ENCODE measurements around the gene RCC2.

Gene RCC2

DNA sequence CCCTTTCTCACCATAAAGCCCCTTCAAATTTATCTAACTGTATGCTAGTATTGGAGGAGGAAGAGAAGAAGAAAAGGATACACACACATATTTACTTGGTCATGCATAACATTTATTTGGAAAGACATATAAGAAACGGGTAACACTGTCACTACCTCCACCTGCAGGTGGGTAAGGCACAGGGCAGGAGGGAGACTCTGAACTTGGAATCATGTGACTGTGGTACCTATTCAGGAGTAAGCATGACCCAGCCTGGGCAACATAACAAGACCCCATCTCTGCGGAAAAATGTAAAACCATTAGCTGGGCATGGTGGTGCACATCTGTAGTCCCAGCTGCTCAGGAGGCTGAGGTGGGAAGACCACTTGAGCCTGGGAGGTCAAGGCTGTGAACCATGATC, 68.9 kb downstream of the RCC2 start:
- DNase-seq, result no peak

DNA sequence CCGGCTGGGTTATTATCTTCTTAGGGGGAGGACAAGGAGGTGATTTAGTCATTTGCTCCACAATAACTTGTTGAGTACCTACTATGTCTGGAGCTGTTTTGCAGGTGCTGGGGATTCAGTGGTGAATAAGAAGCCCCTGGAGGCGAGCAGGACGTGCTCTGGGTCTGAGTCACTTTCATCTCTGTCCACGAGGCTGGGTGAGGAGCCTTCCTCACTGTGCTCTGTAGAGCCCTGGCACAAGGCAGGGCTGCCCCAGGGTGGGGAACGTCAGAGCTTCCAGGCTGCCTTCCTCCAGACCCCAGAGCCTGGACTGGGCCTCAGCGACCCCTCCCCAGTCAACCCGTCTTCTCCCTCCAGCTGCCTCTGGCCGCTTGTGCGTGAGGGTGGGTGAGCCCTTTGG, 70.0 kb downstream of the RCC2 start:
- DNase-seq, result no peak

DNA sequence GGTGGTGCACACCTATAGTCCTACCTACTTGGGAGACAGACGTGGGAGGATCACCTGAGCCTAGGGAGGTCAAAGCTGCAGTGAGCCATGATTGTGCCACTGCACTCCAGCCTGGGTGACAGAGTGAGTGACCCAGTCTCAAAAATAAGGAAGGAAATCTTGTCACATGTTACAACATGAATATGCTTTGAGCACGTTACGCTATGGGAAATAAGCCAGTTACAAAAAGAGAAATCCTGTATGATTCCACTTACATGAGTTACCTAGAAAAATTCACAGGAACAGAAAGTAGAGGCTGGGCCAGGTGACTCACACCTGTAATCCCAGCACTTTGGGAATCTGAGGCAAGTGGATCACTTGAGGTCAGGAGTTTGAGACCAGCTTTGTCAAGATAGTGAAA, 74.2 kb downstream of the RCC2 start:
- no peak for DNase-seq

DNA sequence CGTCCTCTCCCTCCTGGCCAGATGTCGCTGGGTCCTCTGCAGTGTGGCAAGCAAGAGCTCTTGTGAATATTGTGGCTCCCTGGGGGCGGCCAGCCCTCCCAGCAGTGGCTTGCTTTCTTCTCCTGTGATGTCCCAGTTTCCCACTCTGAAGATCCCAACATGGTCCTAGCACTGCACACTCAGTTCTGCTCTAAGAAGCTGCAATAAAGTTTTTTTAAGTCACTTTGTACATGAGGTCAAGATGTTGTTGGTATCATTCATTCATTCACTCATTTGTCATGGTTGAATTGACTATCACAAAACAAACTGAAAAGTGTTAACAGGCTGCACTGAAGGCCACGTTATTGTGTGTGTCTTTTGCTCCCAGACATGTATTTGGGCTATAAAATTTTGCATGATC, 75.7 kb downstream of the RCC2 start:
- DNase-seq, result no peak

DNA sequence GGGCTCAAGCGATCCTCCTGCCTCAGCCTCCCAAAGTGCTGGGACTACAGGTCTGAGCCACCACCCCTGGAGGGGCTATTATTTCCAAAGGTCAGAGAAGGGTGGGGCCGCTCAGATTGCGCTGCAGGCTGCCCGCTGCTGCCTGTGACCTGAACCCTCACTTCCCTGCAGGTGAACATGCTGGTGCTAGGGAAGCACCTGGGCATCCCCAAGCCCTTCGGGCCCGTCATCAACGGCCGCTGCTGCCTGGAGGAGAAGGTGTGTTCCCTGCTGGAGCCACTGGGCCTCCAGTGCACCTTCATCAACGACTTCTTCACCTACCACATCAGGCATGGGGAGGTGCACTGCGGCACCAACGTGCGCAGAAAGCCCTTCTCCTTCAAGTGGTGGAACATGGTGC, 76.1 kb downstream of the RCC2 start:
- no peak for DNase-seq

DNA sequence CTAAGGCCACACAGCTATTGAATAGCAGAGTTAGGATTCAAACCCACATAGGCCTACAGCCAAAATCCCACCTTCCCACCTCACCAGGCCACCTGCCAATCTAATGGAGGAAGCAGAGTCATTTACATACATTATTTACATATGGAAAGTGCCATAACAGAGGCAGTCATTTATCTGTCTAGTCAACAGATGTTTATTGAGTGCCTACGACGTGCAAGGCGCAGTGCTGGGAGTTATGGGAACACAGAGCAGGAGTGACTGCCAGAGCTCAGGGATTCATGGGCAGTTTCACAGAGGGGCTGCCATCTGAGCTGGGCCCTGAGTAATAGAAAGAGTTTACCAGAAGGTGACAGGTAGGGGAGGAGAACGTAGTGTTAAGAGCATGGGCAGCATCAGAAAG, 77.8 kb downstream of the RCC2 start:
- no peak for DNase-seq

DNA sequence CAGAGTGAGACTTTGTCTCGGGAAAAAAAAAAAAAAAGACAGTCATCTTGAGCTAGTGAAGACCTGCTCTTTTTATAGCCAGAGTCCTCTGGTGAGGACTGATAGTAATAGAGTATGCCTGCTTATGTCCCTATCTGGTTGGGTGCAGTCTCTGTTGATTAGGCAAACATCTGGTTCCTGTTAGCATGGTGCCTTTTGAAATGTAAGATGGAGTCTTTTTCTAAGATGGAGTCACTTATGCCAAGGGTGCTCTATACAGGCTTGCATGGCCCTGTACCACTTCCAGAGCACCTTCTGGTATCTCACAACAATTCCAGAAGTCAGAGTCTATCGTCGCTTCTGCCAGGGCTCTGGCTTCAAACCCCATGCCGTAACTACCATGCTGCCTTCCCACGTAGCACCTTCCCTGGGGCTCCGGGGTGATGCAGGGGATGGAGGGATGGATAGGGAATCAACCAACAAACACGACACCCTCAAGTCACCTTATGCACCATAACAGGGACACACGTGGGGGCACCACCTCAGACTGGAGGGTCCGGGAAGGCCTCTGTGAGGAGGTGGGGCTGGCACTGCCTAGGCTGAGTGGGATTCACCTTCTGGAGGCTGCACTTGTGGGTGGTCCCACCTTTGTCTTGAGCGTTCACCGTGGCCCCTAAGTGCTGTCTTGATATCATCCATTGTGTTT, 79.1 kb downstream of the RCC2 start:
- DNase-seq, result no peak

DNA sequence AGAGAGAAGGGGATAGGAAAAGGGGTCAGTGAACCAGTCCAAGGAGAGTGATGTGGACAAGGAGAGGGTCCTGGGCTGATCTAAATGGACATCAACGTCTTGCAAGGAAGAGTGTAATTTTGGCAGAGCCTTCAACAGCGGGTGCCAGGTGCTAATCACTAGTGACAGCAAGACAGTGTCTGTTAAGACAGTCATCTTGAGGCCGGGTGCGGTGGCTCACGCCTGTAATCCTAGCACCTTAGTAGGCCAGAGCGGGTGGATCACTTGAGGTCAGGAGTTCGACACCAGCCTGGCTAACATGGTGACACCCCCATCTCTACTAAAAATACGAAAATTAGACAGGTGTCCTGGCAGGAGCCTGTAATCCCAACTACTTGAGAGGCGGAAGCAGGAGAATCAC, 79.7 kb downstream of the RCC2 start:
- no peak for DNase-seq

DNA sequence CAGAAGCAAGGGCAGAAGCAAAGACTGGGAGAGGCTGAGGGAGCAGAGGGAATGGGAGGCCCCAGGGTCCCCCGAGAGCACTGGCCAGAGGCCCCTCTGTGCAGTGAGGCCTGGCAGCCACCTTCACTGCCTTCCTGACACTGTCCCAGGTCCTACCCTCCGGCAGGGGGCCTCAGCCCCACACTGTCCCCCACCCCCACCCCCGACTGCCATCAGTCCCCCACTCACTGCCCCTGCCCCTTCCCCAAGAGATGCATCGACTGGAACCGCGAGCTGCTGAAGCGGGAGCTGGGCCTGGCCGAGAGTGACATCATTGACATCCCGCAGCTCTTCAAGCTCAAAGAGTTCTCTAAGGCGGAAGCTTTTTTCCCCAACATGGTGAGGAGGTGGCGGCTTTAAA, 80.4 kb downstream of the RCC2 start:
- DNase-seq, result no peak

DNA sequence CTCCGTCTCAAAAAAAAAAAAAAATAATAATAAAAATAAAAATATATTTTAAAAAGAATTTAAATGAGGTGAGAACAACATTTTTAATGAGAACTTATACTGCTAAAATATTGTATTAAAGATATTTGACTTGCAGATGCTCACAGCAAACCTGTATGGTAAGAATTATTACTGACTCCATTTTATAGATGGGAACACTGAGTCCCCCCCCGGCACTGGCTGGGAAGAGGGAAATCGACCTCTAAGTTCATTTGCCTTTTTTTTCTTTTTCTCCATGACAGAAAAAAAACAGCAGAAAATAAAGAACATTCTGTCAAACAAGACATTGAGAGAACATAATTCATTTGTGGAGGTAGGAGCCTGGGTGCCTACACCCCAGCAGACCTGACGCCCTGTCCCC, 80.9 kb downstream of the RCC2 start:
- DNase-seq, result no peak
